GM21786 (cell line): ENCODE data around the gene PCDHAC1.
"Not testable (repeated sequence)": the region's sequence is repeated elsewhere in the genome, so short reads cannot be mapped to it uniquely, and the experiment has no call there.

Experiments
- ATAC-seq: cut with Tn5 transposase; IDR thresholded peaks from one replicate; pipeline ENCODE4 v1.9.1; 2021; ENCODE audit not compliant: unreplicated experiment

Gene PCDHAC1, protein sequence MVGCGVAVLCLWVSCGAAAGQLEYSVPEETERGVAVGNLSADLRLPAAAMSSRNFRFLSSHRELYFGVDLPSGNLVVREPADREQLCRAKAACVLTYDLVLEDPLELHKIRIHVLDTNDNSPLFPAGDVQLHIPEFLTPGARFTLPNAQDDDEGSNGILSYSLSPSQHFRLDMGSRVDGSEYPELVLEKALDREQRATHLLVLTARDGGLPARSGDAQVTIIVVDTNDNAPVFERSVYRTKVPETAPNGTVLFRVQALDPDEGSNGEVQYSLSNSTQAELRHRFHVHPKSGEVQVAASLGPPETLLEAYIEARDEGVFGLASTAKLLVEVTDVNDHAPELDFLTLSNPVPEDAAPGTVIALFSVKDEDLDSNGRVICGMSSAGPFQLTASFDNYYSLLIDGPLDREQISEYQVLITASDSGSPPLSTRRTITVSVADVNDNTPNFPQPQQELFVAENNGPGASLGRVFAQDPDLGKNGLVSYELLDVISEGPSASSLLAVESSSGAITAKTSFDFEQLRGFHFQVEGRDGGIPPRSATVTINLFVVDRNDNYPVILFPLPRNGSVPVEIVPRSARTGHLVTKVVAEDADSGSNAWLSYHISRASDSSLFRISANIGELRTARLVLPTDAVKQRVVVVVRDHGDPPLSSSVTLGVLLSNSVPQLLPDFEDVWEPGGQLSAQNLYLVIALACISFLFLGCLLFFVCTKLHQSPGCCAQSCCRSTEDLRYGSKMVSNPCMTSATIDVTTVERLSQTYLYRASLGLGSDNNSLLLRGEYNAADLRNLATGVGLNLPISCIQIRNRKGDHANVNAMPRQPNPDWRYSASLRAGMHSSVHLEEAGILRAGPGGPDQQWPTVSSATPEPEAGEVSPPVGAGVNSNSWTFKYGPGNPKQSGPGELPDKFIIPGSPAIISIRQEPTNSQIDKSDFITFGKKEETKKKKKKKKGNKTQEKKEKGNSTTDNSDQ

DNA sequence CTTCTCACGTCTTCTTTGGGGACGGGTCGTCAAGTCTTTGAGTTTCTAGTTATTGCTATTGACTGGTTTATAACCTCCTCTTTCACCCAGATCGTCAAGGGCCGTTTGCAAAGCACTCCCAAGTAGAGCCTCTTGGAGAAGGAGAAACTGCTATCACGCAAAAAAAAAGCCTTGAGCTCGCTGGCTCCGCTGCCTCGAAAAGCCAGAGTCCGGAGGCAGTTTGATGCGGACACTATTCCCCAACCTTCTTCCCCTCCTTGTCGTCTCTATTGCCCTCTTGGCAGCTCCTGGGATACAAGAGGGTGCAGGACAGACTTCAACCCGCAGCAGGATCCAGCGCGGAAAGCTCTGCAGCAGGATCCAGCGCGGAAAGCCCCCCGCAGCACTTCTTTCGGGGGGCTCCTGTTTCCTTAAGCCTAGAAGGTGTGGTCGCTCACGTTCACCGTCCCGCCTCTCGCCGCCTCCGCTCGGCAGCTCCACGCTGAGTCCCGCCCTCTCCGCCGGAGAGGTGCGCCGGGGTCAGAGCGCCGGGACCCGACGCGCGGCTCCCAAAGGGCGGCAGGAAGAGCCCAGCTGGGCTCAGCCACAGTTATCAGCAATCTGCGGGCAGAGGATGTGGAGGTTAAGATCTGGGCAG is at the start of gene PCDHAC1:
TSS of gene PCDHAC1 (plus strand) at position 494 of the 637 bp plus-strand sequence. CDS start 594 bp downstream, outside the sequence.
- no peak for ATAC-seq

DNA sequence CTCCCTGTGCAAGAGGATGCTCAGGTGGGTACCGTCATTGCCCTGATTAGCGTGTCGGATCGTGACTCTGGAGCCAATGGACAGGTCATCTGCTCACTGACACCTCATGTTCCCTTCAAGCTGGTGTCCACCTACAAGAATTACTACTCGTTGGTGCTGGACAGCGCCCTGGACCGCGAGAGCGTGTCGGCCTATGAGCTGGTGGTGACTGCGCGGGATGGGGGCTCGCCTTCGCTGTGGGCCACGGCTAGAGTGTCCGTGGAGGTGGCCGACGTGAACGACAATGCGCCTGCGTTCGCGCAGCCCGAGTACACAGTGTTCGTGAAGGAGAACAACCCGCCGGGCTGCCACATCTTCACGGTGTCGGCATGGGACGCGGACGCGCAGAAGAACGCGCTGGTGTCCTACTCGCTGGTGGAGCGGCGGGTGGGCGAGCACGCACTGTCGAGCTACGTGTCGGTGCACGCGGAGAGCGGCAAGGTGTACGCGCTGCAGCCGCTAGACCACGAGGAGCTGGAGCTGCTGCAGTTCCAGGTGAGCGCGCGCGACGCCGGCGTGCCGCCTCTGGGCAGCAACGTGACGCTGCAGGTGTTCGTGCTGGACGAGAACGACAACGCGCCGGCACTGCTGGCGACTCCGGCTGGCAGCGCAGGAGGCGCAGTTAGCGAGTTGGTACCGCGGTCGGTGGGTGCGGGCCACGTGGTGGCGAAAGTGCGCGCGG is 49.4 kb upstream of the PCDHAC1 start:
- ATAC-seq: not testable (repeated sequence)

DNA sequence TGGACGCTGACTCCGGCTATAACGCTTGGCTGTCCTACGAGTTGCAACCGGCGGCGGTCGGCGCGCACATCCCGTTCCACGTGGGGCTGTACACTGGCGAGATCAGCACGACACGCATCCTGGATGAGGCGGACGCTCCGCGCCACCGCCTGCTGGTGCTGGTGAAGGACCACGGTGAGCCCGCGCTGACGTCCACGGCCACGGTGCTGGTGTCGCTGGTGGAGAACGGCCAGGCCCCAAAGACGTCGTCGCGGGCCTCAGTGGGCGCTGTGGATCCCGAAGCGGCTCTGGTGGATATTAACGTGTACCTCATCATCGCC is 48.9 kb upstream of the PCDHAC1 start:
- ATAC-seq: no peak

DNA sequence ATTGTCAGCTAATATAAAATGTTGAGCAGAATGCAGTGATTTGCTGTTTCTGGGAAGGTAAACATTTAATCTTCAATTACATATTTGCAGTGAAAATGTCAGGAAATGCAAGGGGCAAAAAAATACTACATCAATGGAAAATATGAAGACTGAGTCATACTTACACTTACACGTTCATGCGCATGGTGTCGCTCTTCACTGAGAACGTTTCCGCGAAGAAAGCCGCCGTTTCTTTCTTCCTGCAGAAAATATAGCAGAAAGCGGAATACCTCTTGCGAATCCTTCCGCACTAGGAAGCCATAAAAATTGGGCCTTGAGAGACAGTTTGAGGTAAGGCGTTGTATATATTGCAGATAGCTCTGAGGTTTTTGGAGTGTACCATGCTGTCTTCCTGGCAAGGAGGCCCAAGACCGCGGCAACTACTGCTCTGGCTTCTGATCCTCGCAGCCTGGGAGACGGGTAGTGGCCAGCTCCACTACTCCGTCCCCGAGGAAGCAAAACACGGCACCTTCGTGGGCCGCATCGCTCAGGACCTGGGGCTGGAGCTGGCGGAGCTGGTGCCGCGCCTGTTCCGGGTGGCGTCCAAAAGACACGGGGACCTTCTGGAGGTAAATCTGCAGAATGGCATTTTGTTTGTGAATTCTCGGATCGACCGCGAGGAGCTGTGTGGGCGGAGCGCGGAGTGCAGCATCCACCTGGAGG is 44.1 kb upstream of the PCDHAC1 start, which contains the start of gene PCDHA13:
TSS of gene PCDHA13 (plus strand) at position 236 of the 702 bp plus-strand sequence. CDS start at position 381, 145 bp downstream.
- no peak for ATAC-seq

DNA sequence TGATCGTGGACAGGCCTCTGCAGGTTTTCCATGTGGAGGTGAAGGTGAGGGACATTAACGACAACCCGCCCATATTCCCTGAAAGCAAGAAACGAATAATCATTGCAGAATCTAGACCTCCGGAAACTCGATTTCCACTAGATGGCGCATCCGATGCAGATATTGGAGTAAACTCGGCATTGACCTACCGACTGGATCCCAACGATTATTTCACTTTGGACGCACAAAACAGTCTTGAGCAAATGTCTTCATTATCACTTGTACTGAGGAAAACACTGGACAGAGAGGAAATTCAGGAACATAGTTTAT is 43.6 kb upstream of the PCDHAC1 start:
- no peak for ATAC-seq

DNA sequence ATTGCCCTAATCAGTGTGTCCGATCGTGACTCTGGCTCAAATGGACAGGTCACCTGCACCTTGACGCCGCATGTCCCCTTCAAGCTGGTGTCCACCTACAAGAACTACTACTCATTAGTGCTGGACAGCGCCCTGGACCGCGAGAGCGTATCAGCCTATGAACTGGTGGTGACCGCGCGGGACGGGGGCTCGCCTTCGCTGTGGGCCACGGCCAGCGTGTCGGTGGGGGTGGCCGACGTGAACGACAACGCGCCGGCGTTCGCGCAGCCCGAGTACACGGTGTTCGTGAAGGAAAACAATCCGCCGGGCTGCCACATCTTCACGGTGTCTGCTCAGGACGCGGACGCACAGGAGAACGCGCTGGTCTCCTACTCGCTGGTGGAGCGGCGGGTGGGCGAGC is 42.7 kb upstream of the PCDHAC1 start:
- no peak for ATAC-seq

DNA sequence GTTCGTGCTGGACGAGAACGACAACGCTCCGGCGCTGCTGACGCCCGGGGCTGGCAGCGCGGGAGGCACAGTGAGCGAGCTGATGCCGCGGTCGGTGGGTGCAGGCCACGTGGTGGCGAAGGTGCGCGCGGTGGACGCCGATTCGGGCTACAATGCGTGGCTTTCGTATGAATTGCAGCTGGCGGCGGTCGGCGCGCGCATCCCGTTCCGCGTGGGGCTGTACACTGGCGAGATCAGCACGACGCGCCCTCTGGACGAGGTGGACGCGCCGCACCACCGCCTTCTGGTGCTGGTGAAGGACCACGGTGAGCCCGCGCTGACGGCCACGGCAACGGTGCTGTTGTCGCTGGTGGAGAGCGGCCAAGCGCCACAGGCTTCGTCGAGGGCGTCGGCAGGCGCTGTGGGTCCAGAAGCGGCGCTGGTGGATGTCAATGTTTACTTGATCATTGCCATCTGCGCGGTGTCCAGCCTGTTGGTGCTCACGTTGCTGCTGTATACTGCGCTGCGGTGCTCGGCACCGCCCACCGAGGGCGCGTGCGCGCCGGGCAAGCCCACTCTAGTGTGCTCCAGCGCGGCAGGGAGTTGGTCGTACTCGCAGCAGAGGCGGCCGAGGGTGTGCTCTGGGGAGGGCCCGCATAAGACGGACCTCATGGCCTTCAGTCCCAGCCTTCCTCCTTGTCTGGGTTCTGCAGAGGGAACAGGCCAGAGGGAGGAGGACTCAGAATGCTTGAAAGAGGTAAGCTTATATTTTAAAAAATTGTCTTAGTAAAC is 42.0 kb upstream of the PCDHAC1 start:
- ATAC-seq: no peak

DNA sequence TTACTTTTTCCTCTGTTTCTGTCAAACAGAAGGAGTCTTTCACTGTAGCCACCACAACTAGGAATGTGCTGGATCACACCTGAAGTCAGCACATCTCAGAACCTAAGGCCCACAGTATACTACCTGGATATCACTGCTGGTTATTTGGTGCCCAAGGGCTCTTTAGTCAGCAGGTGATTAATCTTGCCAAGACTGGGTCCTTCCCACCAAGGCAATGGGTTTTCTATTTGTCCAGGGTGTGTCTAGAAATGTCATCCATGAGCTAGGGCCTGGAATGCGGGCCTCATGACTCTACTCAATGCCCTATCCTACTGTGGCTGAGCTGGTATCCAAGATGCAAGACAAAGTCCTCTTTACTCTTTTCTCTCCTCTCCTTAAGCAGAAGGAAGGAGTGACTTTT is 9.8 kb upstream of the PCDHAC1 start:
- no peak for ATAC-seq

DNA sequence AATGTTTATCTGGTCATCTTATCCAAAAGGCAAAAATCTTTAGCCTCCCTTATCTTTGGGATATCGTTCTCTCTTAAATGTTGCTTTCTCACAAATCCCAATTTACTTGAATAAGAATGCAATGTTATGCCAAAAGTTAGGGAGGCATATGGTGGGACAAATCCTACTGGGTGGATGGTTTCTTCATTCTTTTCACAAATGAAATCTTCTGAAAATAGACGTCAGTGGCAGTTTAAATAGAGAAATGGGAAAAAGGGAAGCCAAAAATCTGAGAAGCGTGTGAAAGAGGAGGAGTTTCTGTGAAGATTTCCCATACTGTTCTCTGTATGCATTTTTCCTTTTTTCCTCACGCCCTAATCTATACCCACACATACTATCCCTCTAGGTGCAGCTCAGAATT is 2.5 kb upstream of the PCDHAC1 start:
- ATAC-seq: no peak

DNA sequence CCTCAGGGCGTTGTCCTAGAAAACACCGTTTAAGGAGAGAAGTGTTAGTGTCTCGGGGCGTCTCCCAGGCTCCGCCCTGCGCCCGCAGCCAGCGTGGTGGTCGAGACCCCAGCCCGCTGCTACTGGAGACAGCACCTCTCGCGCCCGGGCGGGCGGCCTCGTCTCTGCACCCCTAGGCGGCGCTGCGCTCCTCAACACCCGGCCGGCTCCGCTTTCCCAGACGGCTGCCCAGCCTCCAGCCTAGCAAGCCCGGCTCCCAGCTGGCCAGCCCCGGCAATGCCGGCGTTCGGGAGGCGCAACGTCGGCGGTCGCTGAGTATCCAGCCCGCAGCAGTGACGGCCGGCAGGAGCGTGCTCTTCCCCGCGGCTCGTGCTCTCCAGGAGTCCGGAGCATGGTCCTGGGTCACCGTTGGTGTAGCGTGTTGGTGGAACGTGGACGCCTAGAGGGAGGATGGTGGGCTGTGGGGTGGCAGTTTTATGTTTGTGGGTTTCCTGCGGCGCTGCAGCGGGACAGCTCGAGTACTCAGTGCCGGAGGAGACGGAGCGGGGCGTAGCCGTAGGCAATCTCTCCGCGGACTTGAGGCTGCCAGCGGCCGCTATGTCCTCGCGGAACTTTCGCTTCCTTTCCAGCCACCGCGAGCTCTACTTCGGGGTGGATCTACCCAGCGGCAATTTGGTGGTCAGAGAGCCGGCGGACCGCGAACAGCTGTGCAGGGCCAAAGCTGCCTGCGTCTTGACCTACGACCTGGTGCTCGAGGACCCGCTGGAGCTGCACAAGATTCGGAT is 536 bp downstream of the PCDHAC1 start:
- no peak for ATAC-seq

DNA sequence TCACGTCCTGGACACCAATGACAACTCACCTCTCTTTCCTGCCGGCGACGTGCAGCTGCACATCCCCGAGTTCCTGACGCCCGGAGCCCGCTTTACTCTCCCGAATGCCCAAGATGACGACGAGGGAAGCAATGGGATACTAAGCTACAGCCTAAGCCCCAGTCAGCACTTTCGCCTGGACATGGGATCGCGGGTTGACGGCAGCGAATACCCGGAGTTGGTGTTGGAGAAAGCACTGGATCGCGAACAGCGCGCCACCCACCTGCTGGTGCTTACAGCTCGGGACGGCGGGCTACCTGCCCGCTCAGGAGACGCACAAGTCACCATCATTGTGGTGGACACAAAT is 1.1 kb downstream of the PCDHAC1 start:
- no peak for ATAC-seq

DNA sequence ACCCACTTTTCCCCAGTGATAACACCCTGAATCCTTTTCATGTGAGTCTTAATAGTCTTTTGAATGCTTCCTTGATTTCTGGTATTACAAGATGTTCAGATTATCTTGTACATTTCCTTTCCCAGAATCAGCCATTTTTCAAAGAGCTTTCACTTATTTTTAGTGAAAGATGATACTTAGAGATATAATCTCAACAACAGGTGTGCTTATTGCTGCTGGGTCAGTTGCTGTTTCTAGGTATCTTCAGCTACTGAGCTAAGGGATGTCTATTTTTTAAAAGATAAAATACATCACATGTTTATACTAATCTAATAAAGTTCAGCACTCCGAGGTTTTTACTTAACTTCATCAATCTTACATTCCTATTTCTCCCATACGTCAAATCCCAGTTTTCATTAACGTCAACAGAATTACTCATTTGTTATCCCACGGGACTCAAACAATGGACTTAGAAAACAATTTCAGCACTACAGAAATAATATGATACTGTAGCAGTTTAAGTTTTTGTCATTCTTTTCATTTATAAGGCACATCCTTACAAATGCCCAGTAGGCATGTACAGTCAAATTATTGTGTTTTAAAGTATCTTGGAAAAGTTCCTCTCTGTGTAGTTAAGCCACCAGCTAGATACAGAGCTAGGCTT is 9.0 kb downstream of the PCDHAC1 start:
- no peak for ATAC-seq

DNA sequence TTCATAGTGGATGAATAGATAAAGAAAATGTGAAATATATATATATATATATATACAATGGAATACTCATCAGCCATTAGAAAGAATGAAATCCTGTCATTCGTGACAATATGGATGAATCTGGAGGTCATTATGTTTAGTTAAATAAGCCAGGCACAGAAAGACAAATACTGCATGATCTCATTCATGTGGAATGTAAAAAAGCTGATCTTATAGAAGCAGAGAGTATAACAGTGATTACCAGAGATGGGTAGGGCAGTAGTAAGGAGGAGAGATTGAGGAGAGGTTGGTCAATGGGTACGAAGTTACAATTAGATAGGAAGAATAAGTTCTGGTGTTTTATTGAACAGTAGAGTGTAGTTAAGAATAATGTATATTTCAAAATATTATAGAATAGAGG is 20.5 kb downstream of the PCDHAC1 start:
- ATAC-seq: no peak

DNA sequence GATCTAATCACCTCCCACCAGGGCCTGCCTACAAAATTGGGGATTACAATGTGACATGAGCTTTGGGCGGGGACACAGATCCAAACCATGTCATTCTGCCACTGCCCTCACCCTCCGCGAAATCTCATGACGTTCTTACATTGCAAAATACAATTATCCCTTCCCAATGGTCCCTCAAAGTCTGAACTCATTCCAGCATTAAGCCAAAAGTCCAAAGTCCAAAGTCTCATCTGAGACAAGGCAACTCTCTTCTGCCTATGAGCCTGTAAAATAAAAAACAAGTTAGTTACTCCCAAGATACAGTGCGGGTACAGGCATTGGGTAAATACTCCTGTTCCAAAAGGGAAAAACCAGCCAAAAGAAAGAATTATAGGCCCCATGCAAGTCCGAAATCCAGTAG is 25.5 kb downstream of the PCDHAC1 start:
- no peak for ATAC-seq

DNA sequence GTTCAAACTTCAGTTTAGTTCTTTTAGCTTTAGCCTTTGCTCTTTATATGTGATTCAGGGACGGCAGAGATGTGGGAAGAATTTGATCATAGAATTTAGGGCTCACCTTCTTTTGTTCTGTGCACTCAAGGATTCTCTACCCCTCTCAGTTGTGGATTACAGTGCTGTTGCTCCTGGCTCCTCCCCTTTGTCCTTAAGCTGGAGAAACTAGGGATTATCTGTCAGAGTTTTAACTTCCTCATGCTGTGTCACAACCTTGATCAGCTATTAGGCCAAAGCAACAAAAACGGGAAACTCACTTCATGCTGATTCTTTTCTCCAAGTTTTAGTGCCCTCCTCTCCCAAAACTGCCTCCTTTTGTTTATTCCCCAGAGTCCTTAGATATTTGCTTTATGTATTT is 27.1 kb downstream of the PCDHAC1 start:
- no peak for ATAC-seq

DNA sequence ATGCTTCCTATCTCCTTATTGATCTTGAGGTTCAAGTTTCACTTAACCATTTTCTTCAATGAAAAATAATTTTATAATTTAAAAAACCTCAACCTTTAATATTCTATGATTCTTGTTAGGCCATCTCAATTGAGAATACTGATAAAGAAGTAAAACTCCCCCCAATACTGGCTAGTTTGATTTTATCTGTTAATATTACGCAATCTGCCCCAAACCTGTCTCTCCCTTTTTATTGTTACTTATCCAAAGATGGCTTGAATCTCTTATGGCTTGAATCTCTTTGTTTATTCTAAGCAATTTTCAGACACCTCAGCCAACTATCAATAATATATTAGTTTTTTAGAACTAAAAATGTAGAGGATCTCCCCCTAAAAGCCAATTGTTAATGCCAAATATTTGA is 36.1 kb downstream of the PCDHAC1 start:
- ATAC-seq: no peak

DNA sequence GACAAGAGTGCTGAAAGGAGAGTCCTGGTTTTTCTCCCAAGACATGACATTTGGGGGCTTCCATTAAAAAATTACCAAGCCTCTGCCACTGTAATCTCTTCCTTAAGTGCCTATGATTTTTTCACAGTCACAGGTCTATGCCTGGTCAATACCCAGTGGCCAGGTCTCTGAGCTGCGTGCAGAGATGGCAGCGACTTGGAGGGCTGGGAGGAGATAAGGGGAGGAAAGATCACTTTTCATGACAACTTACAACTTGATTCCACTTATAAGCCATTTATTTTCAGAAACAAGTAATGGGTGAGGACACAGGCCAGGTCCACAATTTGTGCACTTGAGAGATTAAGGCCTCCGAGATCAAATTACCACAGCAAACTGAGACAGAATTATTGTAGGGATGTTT is 38.3 kb downstream of the PCDHAC1 start:
- ATAC-seq: no peak

DNA sequence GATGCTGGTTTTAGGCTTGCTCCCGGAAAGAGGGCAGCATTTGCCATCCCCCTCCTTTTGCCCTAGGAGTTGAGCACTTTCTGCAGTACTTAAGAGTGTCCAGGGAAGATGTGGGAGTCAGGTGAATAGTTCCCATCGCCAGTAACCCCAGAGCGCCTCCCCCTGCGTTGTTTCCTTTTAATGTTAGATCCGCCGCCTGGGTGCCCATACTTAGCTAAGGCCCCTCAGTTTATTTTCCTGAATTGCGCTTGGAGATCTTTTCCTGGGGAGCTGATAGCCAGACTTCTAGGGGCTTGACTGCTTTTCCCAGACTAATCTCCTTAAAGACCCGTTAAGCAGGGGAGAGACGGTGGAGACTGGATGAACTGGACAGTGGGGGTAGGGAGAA is 39.8 kb downstream of the PCDHAC1 start:
- no peak for ATAC-seq
